IPS DF 6.9 (cell line): ENCODE results near the gene NCOA4.

Experiments
- DNase-seq: peaks from one replicate; pipeline ENCODE4 v3.0.0-alpha.2; 2013; ENCODE audit warnings: low read depth, low spot score
- H3K27ac ChIP-seq: one replicate; pipeline ENCODE4 v1.5.1; 2013; ENCODE audit warnings: low read length, control low read depth
- H3K27me3 ChIP-seq: 2 replicates; pipeline ENCODE4 v1.6.1; 2013; ENCODE audit warnings: mild to moderate bottlenecking, low read length; ENCODE audit not compliant: control insufficient read depth, insufficient read depth
- H3K36me3 ChIP-seq: 2 replicates; pipeline ENCODE4 v1.6.1; 2013; ENCODE audit warnings: low read length; ENCODE audit not compliant: control insufficient read depth, insufficient read depth
- H3K4me1 ChIP-seq: 2 replicates; pipeline ENCODE4 v1.6.1; 2013; ENCODE audit warnings: low read length; ENCODE audit not compliant: control insufficient read depth, insufficient read depth
- H3K4me3 ChIP-seq: 2 replicates; pipeline ENCODE4 v1.5.1; 2013; ENCODE audit warnings: mild to moderate bottlenecking, low read length
- H3K9me3 ChIP-seq: 2 replicates; pipeline ENCODE4 v1.6.1; 2013; ENCODE audit warnings: low read length, inconsistent platforms; ENCODE audit not compliant: control insufficient read depth, insufficient read depth
- WGBS: extraction: QIAGEN DNeasy Blood & Tissue Kit; methylation state at CpG from one replicate; pipeline ENCODE4 v1.1.7; 2013; ENCODE audit warnings: mixed read lengths, missing lambda C conversion rate; ENCODE audit not compliant: insufficient read length, insufficient coverage; 5-methylcytosine and 5-hydroxymethylcytosine counted together

Gene NCOA4

DNA sequence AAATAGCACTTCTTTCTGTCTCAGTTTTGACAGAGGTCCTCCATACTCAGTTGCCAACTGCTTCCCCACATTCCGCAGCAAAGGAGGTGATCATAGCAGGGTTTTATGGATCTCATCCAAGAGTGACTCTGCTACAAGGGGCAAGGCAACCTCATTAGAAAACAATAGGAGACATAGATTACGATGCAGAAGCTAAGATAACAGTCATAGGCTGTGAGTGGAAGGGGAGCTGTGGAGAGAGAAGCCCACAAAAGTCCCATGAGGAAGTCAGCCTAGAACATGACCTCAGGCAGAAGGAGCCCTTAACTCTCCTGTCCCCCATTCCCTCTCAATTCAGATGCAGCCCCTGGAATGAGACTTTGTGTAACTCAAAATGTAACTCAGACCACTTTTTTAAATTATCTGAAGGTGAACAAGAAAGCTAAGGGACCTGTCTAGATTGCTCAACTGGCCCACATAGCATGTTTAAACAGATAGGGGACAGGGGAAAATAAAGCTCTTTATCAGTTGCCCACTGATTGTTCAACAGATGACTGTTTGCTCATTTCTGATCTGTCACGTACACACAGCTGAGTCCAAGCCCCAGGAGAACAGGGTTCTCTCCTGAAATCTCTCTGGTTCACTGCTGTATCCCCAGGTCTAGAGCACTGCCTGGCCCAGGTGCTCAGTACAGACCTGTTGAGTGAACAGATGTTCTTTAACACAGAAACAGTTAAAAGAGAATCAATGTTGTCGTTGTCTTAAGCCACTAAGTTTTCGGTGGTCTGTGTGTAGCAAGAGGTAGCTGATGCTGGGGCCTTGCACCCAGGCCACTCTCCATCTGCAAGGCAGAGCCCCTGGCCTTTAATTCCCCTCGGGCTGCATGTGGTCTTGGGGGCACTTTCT, 1.5 kb upstream of the NCOA4 start:
- no CpG with 5 or more reads among the region's 6 CpGs for WGBS
- Histone ChIP-seq H3K27ac (no peak overlapping the region), H3K27me3 (no peaks in the 10 kb centered on the region), H3K4me3 (no peak overlapping the region), H3K9me3 (no peaks in the 10 kb centered on the region), H3K36me3 (no peaks in the 10 kb centered on the region), H3K4me1 (no peaks in the 10 kb centered on the region)
- no peak for DNase-seq

DNA sequence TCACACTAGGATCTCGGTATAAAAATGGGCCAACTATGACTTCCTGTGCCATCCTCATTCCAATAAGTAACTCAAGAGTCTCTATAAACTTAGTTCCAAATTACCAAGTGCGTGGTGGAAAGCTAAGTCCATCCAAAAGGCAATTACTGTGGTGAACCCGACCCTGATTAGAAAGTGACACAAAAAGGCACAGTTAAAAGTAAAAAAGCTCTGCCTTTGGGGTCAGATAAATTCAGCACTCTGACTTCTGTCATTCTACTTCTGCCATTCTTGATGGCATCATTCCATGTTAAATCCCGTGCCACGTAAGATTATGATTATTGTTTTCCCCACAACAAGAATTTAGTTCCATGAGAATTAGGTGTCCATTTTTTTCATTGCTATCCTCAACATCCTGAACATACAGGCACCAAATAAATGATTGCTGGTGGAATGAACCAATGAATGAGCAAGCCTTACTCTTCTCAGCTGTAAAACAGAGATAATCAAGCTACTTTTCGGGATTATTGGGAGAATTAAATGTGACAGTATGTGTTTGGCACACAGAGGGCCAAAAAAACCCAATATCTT, 877 bp downstream of the NCOA4 start:
- Histone ChIP-seq H3K4me3 (peak overlapping the region; percentile 86; the same call in 1 of the 2 replicates), H3K4me1 (no peaks in the 10 kb centered on the region), H3K9me3 (no peaks in the 10 kb centered on the region), H3K36me3 (no peaks in the 10 kb centered on the region), H3K27me3 (no peaks in the 10 kb centered on the region), H3K27ac (no peak overlapping the region)
- no peak for DNase-seq
- WGBS: no CpG with 5 or more reads among the region's 6 CpGs

DNA sequence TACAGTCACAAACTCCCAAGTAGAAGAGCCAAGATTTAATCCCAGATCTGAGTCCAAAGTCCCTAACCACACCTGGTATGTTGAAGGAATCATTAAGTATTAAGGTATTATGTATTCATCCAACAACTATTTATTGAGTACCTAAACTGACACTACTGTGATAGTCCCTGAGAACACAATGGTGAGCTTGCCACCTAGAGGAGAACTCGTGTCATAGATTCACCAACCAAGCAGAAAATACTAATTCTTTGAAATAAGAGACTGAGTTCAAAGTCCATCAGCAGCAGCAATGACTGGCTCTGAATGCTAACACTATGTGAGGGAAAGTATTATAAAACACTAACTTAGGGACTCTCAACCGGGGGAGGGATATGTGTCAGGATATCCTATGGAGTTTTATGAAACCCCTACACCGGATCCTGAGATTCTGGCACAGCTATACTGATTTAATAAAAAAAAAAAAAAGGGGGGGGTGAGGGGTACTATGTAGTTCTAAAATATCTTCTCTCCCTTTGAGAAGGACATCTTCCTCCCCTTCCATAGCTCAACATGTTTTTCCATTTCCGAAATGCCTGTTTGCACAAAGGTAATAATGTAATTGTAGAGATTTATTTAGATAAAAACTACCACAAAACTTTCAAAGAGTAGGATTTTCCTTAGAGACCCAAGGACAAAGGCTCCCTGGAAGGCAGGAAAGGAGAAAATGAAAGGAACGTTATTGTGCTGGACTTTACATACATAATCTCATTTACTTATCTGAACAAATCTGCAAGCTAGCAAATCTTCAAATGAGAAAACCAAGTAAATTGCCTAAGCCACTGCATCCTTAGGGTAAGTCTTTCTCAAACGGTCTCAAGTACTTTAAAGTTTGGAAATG, 1.6 kb downstream of the NCOA4 start:
- WGBS: no CpG with 5 or more reads among the region's 6 CpGs
- Histone ChIP-seq H3K27ac (no peak overlapping the region), H3K9me3 (no peaks in the 10 kb centered on the region), H3K27me3 (no peaks in the 10 kb centered on the region), H3K36me3 (no peaks in the 10 kb centered on the region), H3K4me3 (no peak overlapping the region), H3K4me1 (no peaks in the 10 kb centered on the region)
- no peak for DNase-seq

DNA sequence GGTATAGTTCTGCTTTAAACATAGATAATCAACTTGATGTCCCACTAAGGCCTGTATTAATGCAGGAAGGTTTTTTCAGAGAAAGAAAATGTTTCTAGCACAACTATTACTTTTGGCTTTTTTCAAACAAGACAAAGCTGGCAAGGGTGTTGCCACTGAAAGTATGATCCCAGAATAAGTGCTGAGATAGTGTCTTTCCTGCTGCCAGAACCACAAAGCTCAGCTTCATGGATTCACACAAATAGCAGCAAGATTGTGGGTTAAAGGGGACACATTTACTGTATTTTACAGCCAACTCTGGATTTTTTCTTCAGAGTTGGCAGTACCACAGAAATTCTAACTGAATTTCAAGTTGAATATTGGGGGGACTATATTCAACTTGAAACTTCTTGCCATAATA, 4.3 kb downstream of the NCOA4 start:
- H3K27ac ChIP-seq: no peak overlapping the region
- H3K36me3 ChIP-seq: no peaks in the 10 kb centered on the region
- DNase-seq: no peak
- H3K9me3 ChIP-seq: no peaks in the 10 kb centered on the region
- no peak overlapping the region for H3K4me3 ChIP-seq
- no peaks in the 10 kb centered on the region for H3K27me3 ChIP-seq
- no peaks in the 10 kb centered on the region for H3K4me1 ChIP-seq

DNA sequence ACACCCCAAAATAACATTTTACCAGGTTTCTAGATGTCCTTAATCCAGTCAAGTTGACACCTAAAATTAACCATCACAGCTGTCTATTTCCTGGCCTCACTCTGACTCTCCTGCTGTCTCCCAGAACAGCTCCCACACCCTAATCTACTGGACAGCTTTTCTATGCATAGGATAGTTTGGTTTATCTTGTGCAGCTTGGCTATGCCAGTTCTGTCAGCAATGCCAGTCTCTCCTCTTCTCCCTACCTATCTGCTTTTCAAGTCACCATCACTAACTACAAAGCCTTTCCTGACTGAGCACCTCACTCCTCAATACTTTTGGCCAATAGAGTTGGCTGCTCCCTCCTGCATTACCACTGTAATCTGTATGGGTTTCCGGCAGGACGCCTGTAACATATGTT, 5.0 kb downstream of the NCOA4 start:
- Histone ChIP-seq H3K4me1 (no peaks in the 10 kb centered on the region), H3K27ac (no peak overlapping the region), H3K36me3 (no peaks in the 10 kb centered on the region), H3K9me3 (no peaks in the 10 kb centered on the region), H3K27me3 (no peaks in the 10 kb centered on the region), H3K4me3 (no peak overlapping the region)
- no CpG with 5 or more reads among the region's 2 CpGs for WGBS
- DNase-seq: no peak

DNA sequence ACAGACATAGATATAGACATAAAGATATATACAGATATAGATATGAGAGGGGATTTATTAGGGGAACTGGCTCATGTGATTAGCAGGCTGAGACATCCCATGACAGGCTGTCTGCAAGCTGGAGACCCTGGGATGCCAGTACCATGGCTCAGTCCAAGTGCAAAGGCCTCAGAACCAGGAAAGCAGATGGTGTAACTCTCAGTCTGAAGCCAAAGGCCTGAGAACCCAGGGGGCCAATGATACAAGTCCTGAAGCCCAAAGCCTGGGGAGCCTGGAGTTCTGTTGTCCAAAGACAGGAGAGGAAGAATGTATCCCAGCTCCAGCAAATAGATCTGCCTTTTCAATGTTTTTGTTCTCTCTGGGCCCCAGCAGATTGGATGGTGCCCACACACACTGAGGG, 5.5 kb downstream of the NCOA4 start:
- no peak for DNase-seq
- H3K4me3 ChIP-seq: no peak overlapping the region

DNA sequence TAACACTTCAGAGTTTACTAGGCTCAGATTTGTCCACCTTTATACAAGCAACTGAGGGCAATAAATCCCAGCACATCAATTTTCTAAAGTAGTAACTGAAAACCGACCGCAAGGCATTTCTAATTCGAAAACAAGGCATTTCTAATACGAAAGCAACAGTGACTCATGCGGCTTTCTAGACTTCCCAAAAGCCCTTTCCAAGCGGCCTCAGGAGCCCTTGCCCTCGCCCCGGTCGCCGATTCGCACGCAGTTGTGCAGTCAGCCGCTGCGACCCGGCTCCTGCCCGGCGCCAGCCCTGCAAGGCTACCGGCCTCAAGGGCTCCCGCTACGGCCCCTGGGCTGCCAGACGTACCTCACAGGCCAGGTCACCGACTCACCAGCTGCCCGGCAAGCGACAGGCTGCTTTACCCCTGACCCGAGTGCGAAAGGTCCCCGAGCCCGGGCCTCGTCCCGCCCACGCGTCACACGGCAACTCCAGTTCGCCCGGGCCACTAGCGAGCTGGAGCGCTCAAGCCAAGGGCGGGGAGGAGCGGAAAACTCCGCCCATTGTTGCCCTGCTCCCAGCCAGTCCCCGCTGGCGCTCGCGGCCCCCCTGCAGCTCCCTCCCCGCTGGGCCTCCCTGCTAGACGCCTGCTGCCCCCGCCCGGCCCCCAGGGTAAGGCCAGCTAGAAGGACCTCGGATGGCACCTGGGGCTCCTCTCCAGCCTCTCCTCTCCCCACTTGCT, 7.3 kb downstream of the NCOA4 start:
- no CpG with 5 or more reads among the region's 49 CpGs for WGBS
- H3K27me3 ChIP-seq: no peaks in the 10 kb centered on the region
- DNase-seq: peak; percentile 67
- no peak overlapping the region for H3K27ac ChIP-seq
- H3K36me3 ChIP-seq: no peaks in the 10 kb centered on the region
- peak overlapping the region; percentile 83 for H3K4me3 ChIP-seq
- H3K4me1 ChIP-seq: no peaks in the 10 kb centered on the region
- H3K9me3 ChIP-seq: no peaks in the 10 kb centered on the region

More for the DNA sequence above, 5.5 kb downstream of the NCOA4 start:
- Histone ChIP-seq H3K4me1 (no peaks in the 10 kb centered on the region), H3K9me3 (no peaks in the 10 kb centered on the region), H3K27me3 (no peaks in the 10 kb centered on the region), H3K36me3 (no peaks in the 10 kb centered on the region), H3K27ac (no peak overlapping the region)

DNA sequence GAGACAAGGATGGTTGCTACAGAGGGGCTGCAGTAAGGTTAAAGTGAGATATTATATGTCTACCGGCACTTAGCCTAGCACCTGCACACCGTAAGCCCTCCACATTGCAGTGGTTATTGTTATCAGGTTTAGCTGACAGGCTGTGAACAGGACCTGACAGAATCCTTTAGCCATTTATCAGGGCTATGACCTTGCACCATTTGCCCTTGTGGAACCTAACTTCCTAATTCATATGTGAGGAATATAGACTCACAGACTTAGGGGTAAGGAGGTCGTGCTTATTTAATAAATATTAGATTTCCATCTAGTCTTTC, 10.1 kb downstream of the NCOA4 start:
- Histone ChIP-seq H3K27ac (no peak overlapping the region), H3K4me1 (no peaks in the 10 kb centered on the region), H3K9me3 (no peaks in the 10 kb centered on the region), H3K4me3 (no peak overlapping the region), H3K36me3 (peaks cover 2% of the 10 kb centered on the region; the same call in 1 of the 2 replicates), H3K27me3 (no peaks in the 10 kb centered on the region)
- no peak for DNase-seq
- WGBS: no CpG with 5 or more reads among the region's 3 CpGs

DNA sequence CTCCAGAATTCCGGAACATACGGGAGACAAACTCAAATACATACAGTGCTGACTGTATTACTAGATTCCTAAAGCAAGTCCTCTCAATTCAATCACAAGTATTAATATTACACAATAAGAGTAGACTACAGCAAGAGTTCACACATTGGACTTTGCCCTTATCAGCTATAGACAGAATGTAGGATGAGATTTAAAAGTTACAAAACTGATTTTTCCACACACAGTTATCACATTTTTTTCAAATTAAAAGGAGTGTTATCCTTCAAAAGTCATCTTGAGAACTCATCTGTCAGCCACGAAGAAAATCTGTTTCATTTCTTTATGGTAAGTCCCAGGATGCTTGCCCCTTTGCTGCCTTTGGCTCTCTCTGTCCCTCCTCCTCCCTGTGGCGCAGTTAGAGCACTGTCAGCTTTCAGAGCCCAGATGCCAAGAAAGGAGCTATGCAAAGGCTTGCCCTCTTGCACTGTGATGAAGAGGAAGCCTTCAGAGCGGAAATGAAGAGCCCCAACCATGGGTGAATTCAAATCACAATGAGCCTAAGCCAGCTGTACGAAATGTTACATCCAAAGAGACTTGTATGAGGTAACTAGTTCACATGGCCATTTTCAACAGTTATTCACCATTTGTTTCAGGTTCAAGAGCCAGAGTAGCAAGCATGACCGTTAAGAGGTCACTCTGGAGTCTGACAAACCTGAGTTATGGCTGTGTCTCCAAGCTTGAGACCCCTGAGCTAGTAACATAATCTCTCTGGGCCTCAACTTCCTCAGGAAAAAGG, 10.7 kb downstream of the NCOA4 start:
- no peak for DNase-seq
- no peaks in the 10 kb centered on the region for H3K27me3 ChIP-seq
- no peaks in the 10 kb centered on the region for H3K9me3 ChIP-seq
- WGBS: no CpG with 5 or more reads among the region's 7 CpGs
- H3K4me3 ChIP-seq: no peak overlapping the region
- H3K27ac ChIP-seq: no peak overlapping the region
- H3K4me1 ChIP-seq: no peaks in the 10 kb centered on the region
- H3K36me3 ChIP-seq: peaks cover 5% of the 10 kb centered on the region; the same call in 1 of the 2 replicates

DNA sequence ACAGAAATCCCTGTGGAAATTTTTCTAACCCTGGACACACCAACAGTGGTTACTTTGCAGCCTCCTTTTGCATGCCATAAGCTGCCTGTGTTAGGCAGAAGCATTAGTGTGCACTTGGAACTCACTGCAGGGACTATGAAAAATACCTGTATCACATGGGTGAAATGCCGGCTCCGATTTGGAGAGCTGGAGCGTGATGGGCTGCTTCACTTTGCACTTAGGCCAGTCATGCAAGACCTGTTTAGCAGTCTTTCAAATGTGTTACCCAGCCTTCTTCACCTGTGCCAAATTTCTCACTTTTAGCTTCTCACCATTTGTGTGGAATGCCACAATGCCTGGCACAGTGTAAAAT, 11.3 kb downstream of the NCOA4 start:
- no peaks in the 10 kb centered on the region for H3K4me1 ChIP-seq
- H3K9me3 ChIP-seq: no peaks in the 10 kb centered on the region
- no CpG with 5 or more reads among the region's 3 CpGs for WGBS
- H3K27me3 ChIP-seq: no peaks in the 10 kb centered on the region
- no peak overlapping the region for H3K27ac ChIP-seq
- peaks cover 7% of the 10 kb centered on the region; the same call in 1 of the 2 replicates for H3K36me3 ChIP-seq
- H3K4me3 ChIP-seq: no peak overlapping the region
- no peak for DNase-seq
